ENCODE results near the gene ZFP57. TPM values are rescaled to one million over a fixed set of nuclear protein-coding genes. Genes with fewer than 3 reads are reported as not detected.
"Not testable (repeated sequence)": the region's sequence is repeated elsewhere in the genome, so short reads cannot be mapped to it uniquely, and the experiment has no call there.

The ZFP57 gene
- total RNA-seq, 1 experiment from 2014 or later, result not detected

GRCh38 chr6:29696147-29697125 is 15.5 kb upstream of the ZFP57 start:
- no peak for DNase-seq (ENCODE audit: low spot score)

- DNase-seq (ENCODE audit: low spot score), result no peak
These were observed 13.7 kb upstream of the ZFP57 start for GRCh38 chr6:29694637-29695036.

GRCh38 chr6:29685718-29686326 is 4.9 kb upstream of the ZFP57 start:
- no peak for DNase-seq (ENCODE audit: low spot score)

- DNase-seq (ENCODE audit: low spot score), result no peak
These were observed 859 bp upstream of the ZFP57 start for GRCh38 chr6:29681811-29682210.

GRCh38 chr6:29680416-29680815 is 536 bp downstream of the ZFP57 start:
- DNase-seq (ENCODE audit: low spot score), result no peak

GRCh38 chr6:29679962-29680361 is 990 bp downstream of the ZFP57 start:
- DNase-seq (ENCODE audit: low spot score), result no peak

GRCh38 chr6:29678114-29678513 is 2.8 kb downstream of the ZFP57 start:
- no peak for DNase-seq (ENCODE audit: low spot score)

- DNase-seq (ENCODE audit: low spot score), result peak; percentile 56
These were observed 3.9 kb downstream of the ZFP57 start for GRCh38 chr6:29676981-29677601.

- no peak for DNase-seq (ENCODE audit: low spot score)
These were observed 5.4 kb downstream of the ZFP57 start for GRCh38 chr6:29675561-29675960.

- DNase-seq (ENCODE audit: low spot score), result no peak
These were observed 6.9 kb downstream of the ZFP57 start for GRCh38 chr6:29674008-29674407.

- no peak for DNase-seq (ENCODE audit: low spot score)
These were observed 7.8 kb downstream of the ZFP57 start for GRCh38 chr6:29673161-29673560.

- not testable (repeated sequence) for DNase-seq (ENCODE audit: low spot score)
These were observed 8.8 kb downstream of the ZFP57 start for GRCh38 chr6:29672116-29672515.

GRCh38 chr6:29671026-29671425 is 9.9 kb downstream of the ZFP57 start:
- no peak for DNase-seq (ENCODE audit: low spot score)

GRCh38 chr6:29667158-29667557 is 13.8 kb downstream of the ZFP57 start:
- DNase-seq (ENCODE audit: low spot score), result no peak

GRCh38 chr6:29666826-29667130 is 14.2 kb downstream of the ZFP57 start:
- no peak for DNase-seq (ENCODE audit: low spot score)

GRCh38 chr6:29665942-29666825 is 14.8 kb downstream of the ZFP57 start:
- DNase-seq (ENCODE audit: low spot score), result no peak

GRCh38 chr6:29663300-29664042 is 17.5 kb downstream of the ZFP57 start:
- no peak for DNase-seq (ENCODE audit: low spot score)

- not testable (repeated sequence) for DNase-seq (ENCODE audit: low spot score)
These were observed 19.3 kb downstream of the ZFP57 start for GRCh38 chr6:29661502-29662141.

- no peak for DNase-seq (ENCODE audit: low spot score)
These were observed 19.9 kb downstream of the ZFP57 start for GRCh38 chr6:29661071-29661470.

GRCh38 chr6:29656798-29657197 is 24.2 kb downstream of the ZFP57 start, which contains the start of gene MOG:
Gene MOG (plus strand): TSS chr6:29657092. CDS start chr6:29657210, 118 bp downstream.
- DNase-seq (ENCODE audit: low spot score), result no peak
